Measurements from ENCODE around the gene RPS6KA2. TPM values are rescaled to one million over a fixed set of nuclear protein-coding genes. Genes with fewer than 3 reads are reported as not detected.

Gene RPS6KA2
- total RNA-seq, 2 donors from 2014 or later: 7.8 to 13.6 TPM

DNA sequence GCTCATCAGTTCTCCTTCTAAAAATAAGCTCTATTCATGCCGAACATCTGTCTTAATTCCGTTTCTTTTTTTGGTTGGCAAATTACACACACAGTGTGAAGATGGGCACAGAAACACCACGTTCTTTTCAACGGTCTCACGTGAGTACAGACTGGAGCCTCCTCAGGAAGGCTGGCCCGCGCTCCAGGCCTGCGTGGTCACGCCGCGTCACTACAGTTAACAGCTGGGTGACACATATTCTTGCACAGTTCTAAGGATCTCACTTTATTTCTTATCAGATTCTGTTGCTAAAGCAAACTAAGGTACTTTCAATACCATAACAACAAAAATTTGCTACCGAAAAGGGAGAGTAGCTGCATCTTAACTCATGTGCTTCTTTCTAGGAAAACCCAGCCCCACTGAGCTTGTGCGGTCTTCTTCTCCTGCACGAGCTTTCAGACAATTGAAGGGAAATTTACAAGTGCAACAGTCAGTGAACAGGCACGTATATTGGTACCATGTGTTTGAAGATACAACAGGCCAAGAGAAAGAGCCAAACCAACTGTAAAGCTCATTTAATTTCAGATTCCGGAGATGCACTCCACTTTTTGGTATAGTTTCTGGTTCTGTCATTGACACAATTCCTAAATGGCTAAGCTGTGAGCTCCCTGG is 188.7 kb downstream of the RPS6KA2 start:
- Histone ChIP-seq H3K27me3 (no peaks in the 10 kb centered on the region), H3K4me3 (no peak overlapping the region), H3K9me3 (no peaks in the 10 kb centered on the region), H3K4me1 (no peaks in the 10 kb centered on the region), H3K36me3 (no peaks in the 10 kb centered on the region), H3K9ac (ENCODE audit: low read depth in 2 of 2, low read length in 2 of 2) (no peak overlapping the region), H3K27ac (no peak overlapping the region)
- DNase-seq: no peak
- TF ChIP-seq CTCF (IDR thresholded peaks at IDR 0.05): no peak
- intact Hi-C loops (cut with DNase I): no loop called here

GRCh38 chr6:166437661-166438060 is 189.4 kb downstream of the RPS6KA2 start:
- H3K27ac ChIP-seq: no peak overlapping the region
- H3K4me3 ChIP-seq: no peak overlapping the region
- H3K9me3 ChIP-seq: no peaks in the 10 kb centered on the region
- DNase-seq: no peak
- no peaks in the 10 kb centered on the region for H3K36me3 ChIP-seq
- no peaks in the 10 kb centered on the region for H3K4me1 ChIP-seq
- TF ChIP-seq CTCF (IDR thresholded peaks at IDR 0.05): no peak
- no peaks in the 10 kb centered on the region for H3K27me3 ChIP-seq
- H3K9ac ChIP-seq (ENCODE audit: low read depth in 2 of 2, low read length in 2 of 2): no peak overlapping the region
- intact Hi-C loops (cut with DNase I): no loop called here

DNA sequence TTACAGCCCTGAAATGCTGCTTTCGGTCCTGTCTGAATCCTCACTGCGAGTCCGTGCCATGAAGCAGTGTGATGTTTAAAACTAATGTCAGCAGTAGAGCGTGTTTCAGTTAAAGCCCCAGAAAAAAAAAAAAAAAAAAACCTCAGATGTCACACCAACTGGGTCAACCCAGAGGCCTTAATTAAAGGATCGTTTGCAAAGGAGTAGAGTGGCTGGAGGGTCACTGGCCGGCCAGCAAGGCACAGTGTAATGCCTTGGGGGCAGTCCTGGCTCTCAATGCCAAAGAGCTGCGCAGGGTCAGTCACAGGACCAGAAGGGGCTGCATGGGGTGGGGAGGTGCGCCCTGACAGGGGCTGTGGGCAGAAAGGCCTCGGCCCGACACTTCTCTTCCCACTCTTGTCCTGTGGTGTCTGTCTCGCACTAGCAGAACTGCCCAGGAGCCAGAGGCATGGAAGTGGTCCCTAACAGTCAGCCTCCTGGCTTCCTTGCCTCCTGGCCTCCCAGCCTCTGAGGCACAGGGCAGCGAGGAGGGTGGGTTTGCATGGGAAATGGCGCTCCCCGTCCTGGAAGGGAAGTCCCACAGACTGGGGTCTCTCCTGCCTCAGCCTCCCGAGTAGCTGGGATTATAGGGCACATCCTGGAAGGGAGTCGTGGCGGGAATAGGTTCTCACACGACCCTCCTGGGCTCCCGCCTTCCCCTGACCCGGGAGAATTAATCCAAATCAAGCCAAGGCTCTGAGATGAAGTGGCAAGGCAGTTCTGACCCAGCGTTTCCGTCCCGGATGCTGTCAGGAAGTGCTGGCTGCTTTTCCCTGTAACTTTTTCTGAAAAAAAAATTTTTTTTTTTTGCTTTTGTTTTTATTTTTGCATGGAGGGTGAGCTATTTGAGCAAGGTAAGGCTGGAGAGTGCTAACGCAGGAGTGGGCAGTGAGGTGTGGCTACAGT is 190.6 kb downstream of the RPS6KA2 start:
- Histone ChIP-seq H3K4me3 (no peak overlapping the region), H3K9ac (ENCODE audit: low read depth in 2 of 2, low read length in 2 of 2) (no peak overlapping the region), H3K27me3 (no peaks in the 10 kb centered on the region), H3K27ac (no peak overlapping the region), H3K36me3 (no peaks in the 10 kb centered on the region), H3K4me1 (no peaks in the 10 kb centered on the region), H3K9me3 (no peaks in the 10 kb centered on the region)
- intact Hi-C loops (cut with DNase I): no loop called here
- DNase-seq: no peak
- TF ChIP-seq CTCF (IDR thresholded peaks at IDR 0.05): no peak

DNA sequence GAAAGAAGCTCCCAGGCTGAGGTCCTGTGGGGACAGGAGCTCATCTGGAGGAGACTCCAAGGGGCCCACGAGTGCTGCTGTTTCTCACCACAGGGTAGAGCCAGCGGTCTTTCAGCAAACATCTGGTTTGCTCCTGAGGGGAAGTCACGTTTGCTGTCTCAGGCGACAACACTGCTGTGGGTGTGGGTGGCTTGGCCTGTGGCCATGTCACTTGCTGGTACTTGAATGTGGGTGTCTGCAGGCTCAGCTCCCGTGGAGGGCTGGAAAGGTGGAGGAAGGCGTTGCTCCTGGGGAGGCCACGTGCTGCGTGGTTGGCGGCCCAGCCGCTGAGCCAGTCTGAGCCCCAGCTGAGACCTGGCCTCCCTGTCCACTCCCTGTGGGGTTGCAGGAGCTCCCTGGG is 191.5 kb downstream of the RPS6KA2 start:
- H3K9ac ChIP-seq (ENCODE audit: low read depth in 2 of 2, low read length in 2 of 2): no peak overlapping the region
- no peak overlapping the region for H3K27ac ChIP-seq
- no peak for TF ChIP-seq CTCF (IDR thresholded peaks at IDR 0.05)
- H3K4me3 ChIP-seq: no peak overlapping the region
- H3K9me3 ChIP-seq: no peaks in the 10 kb centered on the region
- no peaks in the 10 kb centered on the region for H3K4me1 ChIP-seq
- H3K36me3 ChIP-seq: no peaks in the 10 kb centered on the region
- no peaks in the 10 kb centered on the region for H3K27me3 ChIP-seq
- intact Hi-C loops (cut with DNase I): no loop called here
- no peak for DNase-seq

DNA sequence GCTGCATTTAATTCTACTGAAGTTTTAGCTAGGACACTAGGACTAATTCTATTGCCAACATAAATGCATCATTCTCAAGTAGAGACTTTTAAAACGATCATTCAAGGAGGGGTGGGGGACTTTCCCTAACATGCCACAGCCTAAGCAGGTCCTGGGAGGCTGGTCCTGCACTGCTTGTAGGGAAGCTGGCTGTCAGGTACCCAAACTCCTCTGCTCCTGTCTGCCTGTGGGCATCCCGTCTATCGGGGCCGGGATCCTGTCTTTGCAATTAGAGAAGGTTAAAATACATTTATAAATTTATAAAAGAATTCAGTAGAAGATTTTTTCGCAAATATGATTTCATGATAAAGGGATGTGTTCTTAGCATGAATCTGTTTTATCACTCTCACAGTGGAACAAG is 192.7 kb downstream of the RPS6KA2 start:
- intact Hi-C loops (cut with DNase I): no loop called here
- no peaks in the 10 kb centered on the region for H3K9me3 ChIP-seq
- no peak overlapping the region for H3K9ac ChIP-seq (ENCODE audit: low read depth in 2 of 2, low read length in 2 of 2)
- no peak for DNase-seq
- no peaks in the 10 kb centered on the region for H3K4me1 ChIP-seq
- H3K4me3 ChIP-seq: no peak overlapping the region
- no peaks in the 10 kb centered on the region for H3K36me3 ChIP-seq
- H3K27ac ChIP-seq: no peak overlapping the region
- no peak for TF ChIP-seq CTCF (IDR thresholded peaks at IDR 0.05)
- no peaks in the 10 kb centered on the region for H3K27me3 ChIP-seq

All from colonic mucosa (tissue), 4 donors.